Stimulated activated CD4-positive, alpha-beta T cell treated with anti-CD3 and anti-CD28 coated beads, Interleukin-4, amount 100 ng/mL, for 1 hour (primary cell): ENCODE results near the gene TECTA.

Experiments
- DNase-seq: peaks from one replicate; pipeline ENCODE4 v3.0.0-alpha.2; 2020

TECTA gene

DNA sequence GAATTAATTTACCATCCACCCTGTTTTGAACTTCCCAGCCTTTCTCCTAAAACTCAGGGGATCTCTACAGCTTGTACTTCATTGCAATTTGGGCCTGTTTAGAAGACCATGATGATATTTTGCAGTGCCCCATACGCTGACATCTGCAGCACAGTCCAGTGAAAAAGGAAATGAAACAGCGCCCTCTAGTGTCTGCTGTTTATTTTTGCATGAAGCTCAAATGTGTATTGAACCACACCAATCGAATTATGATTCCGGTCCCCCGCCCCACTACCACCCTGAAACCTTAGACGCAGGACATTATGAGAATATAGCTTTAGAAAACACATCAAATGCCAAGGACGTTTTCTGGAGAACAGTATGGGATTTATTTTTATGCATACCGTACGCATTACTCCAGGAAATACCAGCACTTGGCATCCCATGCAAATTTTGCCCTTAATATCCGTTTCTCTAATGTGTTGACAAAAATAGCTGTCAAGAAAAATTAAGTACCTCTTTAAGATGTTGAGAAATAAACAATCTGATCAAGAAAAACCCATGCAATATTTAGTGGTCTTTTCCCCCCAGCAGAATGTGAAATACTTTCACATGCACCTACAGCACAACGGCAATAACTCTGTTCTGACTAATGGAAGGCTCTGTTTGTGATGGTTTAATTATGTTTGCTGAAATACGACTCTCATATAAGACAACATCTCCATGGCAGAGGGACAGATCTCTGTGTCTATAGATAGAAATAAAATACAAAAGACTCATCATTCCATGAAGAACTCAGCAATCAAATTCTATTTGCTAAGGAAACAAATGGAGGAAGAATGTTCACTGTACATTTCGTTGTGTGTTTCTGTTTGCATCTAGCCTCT, 93.9 kb downstream of the TECTA start:
- no peak for DNase-seq

DNA sequence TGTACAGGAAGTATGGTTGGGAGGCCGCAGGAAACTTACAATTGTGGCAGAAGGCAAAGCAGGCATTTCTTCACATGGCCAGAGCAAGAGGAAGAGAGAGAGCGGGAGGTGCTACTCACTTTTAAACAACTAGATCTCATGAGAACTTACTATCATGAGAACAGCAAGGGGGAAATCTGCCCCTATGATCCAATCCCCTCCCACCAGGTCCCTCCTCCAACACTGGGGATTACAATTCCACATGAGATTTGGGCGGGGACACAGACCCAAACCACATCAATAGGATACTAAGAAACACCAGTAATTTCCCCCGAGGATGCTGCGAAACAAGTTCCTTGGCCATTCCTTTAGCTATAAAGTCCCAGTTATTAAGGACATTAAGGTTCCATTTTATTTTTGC, 97.4 kb downstream of the TECTA start:
- no peak for DNase-seq

DNA sequence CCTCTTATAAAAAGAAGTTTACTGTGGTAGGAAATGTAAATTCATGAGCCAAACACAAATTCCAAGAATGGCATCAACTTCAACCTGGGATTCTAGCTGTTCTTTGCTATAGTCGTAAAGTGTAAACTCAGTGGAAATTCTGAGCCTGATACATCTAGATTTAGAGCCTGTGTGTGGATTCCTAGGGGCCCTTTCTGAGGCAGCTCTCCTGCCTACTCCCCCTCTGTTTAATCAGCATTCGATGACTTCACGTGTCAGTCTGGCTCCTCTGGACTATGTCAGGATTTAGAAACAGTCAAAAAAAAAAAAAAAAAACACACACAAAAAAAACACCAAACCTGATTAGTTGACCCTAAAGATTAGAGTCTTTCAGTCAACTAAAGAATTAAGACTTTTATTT, 98.5 kb downstream of the TECTA start:
- no peak for DNase-seq

DNA sequence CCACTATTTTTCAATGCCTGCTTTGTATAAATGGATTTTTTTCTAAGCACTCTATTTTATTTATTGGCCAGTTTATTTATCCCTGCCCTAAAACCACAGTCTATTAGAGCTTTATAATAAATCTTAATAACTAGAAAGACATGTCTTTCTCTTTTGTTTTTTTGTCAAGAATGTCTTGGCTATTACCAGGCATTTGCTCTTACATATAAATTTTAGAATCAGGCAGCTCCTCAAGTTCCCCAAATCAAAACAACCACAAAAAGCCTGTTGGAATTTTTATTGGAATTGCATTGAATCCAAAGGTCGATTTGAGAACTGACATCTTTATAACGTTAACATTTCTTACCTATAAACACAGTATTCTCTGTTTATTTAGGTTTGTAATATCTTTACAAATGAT, 105.8 kb downstream of the TECTA start:
- no peak for DNase-seq

DNA sequence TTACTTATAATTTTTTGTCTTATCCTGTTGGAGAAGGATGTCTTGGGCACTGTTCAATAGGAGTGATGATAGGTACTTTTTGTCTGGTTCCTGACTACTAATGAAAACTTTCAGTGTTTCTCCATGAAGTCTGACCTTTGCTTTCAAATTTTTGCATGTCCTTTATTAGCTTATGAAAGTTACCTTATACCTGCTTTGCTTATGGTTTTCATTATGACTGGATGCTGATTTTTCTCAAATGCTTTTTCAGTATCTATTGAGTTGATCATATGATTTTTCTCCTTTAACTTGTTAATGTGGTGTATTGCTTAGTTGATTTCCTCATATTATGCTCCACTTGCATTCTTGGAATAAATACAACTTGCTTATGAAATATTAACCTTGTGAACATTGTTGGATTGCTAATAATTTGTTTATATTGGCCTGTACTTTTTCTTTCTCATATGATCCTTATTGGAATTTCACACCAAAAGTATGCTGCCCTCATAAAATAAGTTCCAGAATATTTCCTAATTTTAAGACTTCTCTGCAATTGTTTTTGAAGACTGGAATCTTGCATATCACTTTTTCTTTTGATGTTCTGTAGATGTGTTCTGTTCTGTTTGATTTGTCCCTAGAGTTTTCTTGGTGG, 106.6 kb downstream of the TECTA start:
- DNase-seq = no peak

DNA sequence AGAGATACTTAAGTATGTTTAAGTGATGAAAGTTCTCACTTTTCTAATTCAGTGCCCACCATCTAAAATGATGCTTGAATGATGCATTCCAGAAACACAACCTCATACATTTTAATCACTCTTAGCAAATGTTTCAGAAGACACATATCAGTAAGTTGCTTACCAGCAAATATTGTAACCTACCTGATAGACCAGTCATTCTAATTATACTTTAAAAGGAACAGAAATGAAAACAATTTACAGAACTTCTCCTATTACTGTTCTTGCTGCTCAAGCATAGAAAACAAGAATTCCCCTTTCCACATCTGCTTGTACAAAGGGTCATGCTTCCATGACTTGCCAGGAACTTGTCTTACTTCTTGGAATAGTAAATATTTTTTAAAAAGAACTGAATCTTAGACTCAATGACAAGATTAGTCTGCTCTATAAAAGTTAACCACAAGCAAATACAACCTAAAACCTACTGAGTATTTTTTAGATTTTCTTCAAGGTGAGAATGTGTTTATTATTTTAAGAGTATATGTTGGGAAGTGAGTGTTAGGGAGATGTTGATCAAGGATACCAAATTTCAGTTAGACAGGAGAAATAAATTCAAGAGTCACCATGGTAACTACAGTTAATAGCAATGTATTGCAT, 109.5 kb downstream of the TECTA start:
- no peak for DNase-seq

DNA sequence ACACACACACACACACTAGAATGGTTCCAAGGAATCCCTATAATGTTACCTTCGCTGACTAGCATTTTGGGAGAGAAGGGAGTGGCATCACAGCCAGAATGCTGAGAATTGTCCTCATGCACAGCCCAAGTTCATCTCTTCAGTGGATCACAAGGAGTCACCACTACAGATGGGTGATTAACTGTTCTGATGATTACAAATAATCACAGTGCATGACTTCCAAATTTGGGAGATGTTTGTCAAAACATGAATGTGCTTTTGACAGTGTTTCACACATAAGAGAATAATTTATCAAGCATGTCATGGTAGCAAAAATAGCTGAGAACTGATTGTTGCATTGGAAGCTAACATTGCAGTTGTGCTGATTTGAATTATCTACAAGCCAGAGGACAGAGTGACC, 110.6 kb downstream of the TECTA start:
- DNase-seq = no peak

DNA sequence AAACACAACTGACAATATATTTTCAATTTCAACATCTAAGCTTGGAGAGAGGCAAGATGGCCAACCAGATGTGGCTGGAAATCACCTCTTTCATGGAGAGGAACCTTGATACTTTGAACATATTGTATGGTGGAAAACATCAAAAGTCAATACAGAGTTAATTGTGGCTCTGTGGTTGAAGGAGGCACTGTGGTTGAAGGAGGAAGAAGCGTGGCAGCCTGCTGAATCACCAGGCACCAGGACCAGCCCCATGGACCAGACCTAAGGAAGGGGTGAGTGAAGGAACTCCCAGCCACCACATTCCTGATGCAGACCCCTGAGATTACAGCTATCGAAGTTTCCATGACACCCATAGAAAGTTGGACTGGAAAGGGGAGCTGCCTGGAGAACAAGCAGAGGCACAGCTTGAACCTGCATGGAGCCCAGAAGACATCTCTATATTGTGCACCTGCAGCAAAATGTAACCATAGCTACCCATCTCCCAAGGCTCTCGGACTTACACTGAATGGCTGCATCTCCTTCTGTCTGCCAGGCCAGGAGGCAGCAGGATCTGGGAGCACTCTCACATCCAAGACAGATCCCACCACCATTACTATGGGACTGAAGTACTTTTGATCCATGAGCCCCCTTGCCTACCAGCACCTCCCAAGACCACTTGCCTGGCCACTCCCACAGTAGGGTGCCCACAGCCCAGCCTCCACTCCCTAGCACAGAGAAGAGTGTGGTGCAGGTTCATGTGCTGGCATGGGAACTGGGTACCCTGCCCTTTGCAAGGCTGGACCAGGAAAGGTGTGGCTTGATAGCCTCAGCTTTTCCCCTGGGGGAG, 111.7 kb downstream of the TECTA start:
- DNase-seq = no peak

DNA sequence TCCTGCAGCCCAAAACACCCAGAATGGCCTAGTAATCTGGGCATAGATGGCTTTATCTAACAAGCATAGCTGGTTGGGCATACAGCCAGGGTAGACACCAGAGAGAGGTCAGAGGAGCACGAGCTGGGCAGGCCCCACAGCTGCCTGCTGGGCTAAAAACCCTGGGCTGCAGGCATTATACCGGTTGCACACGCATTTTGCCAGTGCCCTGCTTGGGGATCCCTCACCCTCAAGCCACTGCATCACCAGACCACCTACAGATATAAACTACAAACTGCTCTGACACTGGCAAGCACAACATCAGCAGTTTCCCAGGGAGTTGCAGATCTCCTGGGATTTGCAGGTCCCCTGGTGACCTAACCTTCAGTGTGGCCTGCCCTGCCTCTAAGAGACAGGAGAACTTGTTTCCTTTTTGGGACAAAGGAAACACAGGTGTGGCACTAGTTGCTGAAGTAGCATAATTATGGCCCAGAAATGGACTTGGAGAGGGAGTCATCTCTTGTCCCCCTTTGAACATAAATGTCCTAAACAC, 112.4 kb downstream of the TECTA start:
- no peak for DNase-seq

DNA sequence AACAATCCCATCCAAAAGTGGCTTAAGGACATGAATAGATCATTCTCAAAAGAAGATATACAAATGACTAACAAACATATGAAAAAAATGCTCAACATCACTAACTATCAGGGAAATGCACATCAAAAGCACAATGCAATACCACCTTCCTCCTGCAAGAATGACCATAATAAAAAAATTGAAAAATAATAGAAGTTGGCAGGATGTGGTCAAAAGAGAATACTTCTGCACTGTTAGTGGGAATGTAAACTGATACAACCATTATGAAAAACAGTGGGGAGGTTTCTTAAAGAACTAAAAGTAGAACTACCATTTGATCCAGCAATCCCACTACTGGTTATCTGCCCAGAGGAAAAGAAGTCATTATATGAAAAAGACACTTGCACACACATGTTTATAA, 113.8 kb downstream of the TECTA start:
- no peak for DNase-seq

DNA sequence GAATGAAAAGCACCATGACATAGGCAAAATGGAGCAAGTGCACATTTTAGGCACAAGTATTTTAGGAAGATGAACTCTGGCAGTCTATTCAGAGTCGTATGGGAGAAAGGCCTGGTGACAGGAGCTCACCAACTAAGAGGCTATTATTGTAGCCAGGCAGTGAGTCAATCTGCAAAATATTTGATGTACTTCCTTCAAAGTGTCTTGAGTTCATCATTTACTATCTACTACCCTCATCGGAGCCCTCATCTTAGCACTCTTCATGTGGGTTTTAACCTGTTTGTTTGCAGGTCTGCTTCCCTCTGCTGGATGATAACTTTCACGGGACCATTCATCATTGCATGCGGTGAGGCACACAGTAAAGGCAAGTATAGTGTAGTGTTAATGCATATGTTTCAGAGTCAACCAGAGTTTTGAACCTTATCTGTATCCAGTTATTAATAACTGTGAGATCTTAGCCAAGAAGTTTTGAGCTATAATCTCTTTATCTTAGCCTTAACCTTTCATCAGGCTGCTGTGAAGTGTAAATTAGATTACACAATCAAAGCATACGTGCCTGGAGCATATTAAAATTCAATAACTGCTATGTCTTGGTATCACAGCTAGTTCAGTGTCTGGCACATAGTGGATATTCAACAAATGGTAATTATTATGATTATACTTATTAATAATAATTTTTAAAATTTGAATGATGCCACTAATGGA, 120.6 kb downstream of the TECTA start:
- DNase-seq = no peak

DNA sequence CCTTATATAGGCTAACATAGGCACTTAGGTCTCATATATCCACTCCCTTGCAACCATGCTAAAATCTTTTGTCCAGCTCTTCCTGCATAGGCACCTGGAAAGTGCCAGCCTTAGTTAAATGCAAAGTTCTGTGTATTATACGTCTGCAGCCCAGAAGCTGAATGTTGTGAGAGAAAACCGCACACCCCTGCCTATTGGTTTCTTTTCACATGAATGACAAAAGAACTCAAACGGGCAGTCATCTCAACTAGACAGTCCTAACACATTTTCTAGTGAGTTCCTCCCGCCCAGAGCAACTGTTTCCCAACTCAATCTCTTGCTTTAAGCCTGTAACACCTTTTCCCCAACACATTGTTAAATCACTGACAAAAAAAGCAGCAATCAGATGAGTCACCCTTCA, 122.1 kb downstream of the TECTA start:
- DNase-seq = no peak

DNA sequence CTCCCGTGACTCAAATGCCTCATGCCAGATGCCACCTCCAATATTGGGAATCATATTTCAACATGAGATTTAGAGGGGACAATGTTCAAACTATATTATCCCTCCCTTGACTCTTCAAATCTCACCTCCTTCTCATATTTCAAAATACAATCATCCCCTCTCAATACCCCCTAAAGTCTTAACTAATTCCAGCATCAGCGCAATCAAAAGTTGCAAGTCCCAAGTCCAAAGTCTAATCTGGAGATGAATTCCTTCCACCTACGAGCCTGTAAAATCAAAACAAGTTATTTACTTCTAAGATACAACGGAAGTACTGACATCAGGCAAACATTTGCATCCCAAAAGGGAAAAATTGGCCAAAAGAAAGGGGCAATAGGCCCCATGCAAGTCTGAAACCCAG, 124.3 kb downstream of the TECTA start:
- DNase-seq = no peak

DNA sequence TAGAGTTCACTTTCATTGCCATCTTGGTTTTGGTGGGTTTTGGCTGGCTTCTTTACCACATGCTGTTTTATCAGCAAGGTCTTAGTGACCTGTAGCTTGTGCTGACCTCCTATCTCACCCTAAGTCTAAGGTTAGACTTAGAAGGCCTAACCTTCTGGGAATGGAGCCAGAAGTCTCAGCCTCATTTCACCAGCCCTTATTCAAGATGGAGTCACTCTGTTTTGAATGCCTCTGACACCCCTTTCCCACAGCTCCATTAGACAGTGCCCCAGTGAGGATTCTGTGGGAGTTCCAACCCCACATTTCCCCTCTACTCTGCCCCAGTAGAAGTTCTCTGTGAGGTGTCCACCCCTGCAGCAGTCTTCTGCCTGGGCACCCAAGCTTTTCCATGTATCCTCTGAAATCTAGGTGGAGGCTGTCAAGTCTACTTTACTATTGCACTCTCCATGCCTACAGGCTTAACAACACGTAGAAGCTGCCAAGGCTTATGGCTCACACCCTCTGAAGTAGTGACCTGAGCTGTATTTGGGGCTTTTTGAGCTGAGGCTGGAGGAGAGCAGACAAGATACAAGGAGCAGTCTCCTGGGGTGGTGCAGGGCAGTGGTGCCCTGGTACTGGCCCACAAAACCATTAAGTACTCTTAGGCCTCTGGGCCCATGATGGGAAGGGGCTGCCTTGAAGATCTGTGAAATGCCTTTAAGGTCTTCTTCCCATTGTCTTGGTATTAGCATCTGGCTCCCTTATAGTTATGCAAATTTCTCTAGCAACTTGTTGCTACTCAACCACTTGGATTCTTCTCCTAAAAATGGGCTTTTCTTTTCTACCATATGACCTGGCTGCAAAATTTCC, 125.6 kb downstream of the TECTA start:
- DNase-seq = no peak

DNA sequence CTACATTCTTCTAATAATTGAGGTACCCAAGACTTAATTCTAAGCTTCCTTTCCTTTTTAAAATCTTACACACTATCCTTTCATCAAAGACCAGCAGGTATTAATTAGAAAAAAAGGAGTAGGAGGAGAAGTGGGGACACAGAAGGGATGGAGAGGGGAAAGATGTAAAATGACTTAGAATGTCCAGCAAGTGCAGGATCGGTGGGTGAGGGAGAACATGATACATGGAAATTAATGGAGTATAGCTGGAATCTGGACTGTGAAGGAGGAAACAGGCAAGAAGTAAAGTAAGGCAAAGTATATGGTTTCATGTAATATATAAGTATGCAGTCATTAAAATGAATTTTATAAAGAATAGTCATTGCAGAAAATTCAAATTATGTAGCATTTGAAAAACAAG, 127.8 kb downstream of the TECTA start:
- DNase-seq = no peak

DNA sequence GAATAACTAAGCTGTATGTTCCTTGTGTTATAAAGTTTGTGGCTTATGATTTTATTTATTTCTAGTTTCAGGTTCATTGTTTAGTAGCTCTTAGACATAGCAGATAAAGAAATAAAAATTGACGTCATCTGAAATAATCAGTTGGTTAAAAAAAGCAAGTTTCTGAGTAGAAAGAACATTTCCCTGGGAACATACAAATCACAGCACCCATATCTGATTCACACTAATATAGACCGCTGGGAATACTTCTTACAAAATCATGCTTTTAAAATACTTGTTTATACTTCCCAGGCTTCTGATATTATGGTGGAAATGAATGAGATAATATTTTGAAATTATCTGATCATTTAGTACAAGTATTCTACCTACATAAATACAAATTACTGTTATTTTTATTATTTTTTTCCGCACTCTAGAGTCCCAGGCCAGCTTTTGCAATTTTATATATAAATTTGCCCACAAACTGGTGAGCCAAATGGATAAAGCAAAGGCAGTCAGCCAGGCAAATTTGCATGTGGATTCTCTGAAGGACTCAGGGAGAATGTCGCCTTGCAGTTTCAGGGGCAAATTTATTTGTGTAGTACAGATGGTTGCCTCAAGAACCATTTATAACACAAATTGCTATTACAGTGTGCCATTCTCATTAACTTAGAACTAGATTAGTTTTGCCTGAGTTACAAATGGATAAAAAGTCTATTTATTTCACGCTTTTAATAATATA, 128.6 kb downstream of the TECTA start:
- DNase-seq = no peak

DNA sequence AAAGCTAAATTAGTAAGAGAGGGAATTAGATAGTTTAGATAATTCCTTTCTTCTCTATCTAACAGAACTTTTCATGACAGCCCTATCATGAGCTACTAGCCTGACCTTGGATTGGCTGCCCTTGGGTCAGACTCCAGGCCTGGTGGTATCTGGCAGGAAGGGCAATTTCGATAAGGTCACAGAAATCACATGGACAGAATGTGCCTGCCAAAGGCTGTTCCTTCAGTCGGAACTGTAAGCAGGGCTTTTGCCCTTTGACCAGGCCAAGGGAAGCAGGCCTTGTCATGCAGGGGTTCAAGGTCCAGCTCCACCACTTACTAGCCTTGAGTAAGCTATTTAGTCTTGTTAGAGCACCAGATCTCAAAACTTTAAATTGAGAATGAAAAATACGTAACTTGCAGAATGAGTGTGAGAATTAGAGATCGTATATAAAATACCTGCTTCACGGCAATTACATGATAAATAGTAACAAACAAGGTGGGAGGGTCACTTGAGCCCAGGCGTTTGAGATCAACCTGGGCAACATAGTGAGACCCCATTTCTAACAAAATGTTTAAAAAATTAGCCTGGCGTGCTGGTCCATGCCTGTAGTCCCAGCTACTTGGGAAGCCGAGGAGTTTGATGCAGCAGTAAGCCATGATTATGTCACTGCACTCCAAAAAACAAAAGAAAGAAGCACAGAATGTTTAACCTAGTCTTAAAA, 130.7 kb downstream of the TECTA start:
- DNase-seq = no peak

DNA sequence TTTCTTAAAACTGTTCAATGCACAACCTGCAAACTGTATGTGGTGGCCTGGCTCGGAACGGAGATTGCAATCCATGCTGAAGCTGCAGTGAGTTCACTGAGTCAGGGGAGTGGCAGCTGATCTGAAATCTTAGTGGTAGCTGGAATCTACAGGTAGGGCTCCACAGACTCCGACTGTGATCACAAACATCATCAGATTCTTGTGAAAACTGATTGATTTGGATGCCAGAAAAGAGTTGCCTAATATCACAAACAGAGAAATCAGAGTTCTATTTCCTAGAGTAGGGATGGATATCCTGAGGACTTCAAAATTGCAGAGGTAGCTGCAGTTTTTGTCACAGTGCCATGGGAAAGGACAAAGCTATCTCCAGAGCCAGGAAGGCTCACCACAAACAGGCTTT, 134.0 kb downstream of the TECTA start:
- DNase-seq = no peak

DNA sequence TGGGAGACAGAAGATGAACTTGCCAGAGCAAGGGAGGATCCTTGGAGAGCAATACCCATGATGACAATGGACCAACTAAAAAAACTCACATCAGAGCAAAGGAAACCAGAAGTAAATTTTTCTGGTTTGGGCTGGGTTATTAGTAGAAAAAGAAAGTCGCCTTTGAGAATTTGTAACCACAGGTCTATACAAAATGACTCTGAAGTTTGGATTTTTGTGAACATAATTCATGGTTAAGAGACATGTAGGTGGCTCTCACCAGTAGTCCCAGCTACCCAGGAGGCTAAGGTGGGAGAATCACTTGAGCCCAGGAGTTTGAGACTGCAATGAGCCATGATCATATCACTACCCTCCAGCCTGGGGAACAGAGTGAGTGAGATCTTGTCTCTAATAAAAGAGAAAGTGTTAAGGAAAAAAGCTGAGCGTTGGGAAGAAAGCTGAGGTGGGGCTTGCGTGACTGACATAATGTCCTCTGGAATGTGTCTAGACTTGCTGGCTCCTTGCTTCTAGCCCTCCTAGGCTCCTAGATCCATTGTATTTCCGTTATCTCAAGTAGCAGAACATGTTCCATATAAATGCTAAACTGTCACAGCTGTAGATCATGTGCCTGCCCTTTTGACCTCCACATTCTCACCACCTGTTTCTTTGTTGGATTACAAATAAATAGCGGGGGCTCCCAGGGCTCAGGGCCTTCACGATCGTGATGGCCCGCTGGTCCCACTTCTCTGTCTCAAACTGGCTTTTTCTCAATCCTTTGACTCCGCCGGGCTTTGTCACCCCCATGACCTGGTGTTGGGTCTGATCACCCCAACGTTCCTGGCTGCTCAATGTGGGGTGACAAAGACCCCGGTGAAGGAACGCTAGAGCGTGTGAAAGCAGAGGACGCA, 135.3 kb downstream of the TECTA start:
- DNase-seq = no peak
